WTC11 (cell line): ENCODE results near the gene KLK14. TPM values are rescaled to one million over a fixed set of nuclear protein-coding genes. Genes with fewer than 3 reads are reported as not detected.

ENCODE experiments used
- ATAC-seq: fragments of 200-7000 bp; cut with Tn5 transposase; 2 replicates; pipeline ENCODE4 v1.10.0; 2021; ENCODE audit warnings: mild to moderate bottlenecking, moderate library complexity
- CTCF ChIA-PET: fragments of 300-600 bp; sonication (Branson Sonifier 250); formaldehyde crosslinking; loops from one replicate; lab custom pipeline; 2021; ENCODE audit warnings: antibody characterized with exemption; lab: Charles Lee
- POLR2A ChIA-PET: fragments of 350-600 bp; sonication (Branson Sonifier 250); formaldehyde crosslinking; loops from one replicate; lab custom pipeline; 2021; ENCODE audit warnings: antibody characterized with exemption; lab: Charles Lee
- DNase-seq: peaks from one replicate; pipeline ENCODE4 v3.0.0; 2021; ENCODE audit warnings: low spot score
- H3K27ac Mint-ChIP-seq: 2 replicates; pipeline ENCODE4 v1.8.0; 2021; ENCODE audit warnings: mixed read lengths
- H3K27me3 Mint-ChIP-seq: 2 replicates; pipeline ENCODE4 v1.8.0; 2021; ENCODE audit warnings: low read depth, mild to moderate bottlenecking, moderate library complexity, mixed read lengths
- H3K36me3 Mint-ChIP-seq: 2 replicates; pipeline ENCODE4 v1.8.0; 2021; ENCODE audit warnings: mixed read lengths
- H3K4me1 Mint-ChIP-seq: 2 replicates; pipeline ENCODE4 v1.8.0; 2022; ENCODE audit warnings: mixed read lengths
- H3K4me3 Mint-ChIP-seq: 2 replicates; pipeline ENCODE4 v1.8.0; 2021; ENCODE audit warnings: mild to moderate bottlenecking, moderate library complexity, mixed read lengths
- H3K9me3 Mint-ChIP-seq: 2 replicates; pipeline ENCODE4 v1.8.0; 2021; ENCODE audit warnings: mixed read lengths
- ATF6 ChIP-seq: sonication (generic); formaldehyde crosslinking; IDR thresholded peaks from 2 replicates; pipeline ENCODE4 v1.8.1; 2023; ENCODE audit warnings: mild to moderate bottlenecking, missing genetic modification reagents
- CREM ChIP-seq: sonication (generic); formaldehyde crosslinking; IDR thresholded peaks from 2 replicates; pipeline ENCODE4 v1.8.1; 2022; ENCODE audit warnings: mild to moderate bottlenecking, missing genetic modification reagents, moderate library complexity
- ETV6 ChIP-seq: sonication (generic); formaldehyde crosslinking; IDR thresholded peaks from 2 replicates; pipeline ENCODE4 v1.8.1; 2022; ENCODE audit warnings: mild to moderate bottlenecking, missing genetic modification reagents
- FOXK1 ChIP-seq: sonication (generic); formaldehyde crosslinking; IDR thresholded peaks from 2 replicates; pipeline ENCODE4 v1.8.0; 2022; ENCODE audit warnings: mild to moderate bottlenecking, moderate library complexity, missing genetic modification reagents
- GRHL2 ChIP-seq: fragments of 250-450 bp; sonication (Bioruptor Pico); IDR thresholded peaks from 2 replicates; pipeline ENCODE4 v1.8.0; 2022; ENCODE audit warnings: mild to moderate bottlenecking, moderate library complexity; ENCODE audit not compliant: insufficient replicate concordance, severe bottlenecking
- IRF2 ChIP-seq: sonication (generic); formaldehyde crosslinking; IDR thresholded peaks from 2 replicates; pipeline ENCODE4 v1.8.0; 2022; ENCODE audit warnings: low read depth, missing genetic modification reagents, borderline replicate concordance
- KAT7 ChIP-seq: sonication (generic); formaldehyde crosslinking; IDR thresholded peaks from 2 replicates; pipeline ENCODE4 v1.8.1; 2023; ENCODE audit warnings: missing genetic modification reagents, mild to moderate bottlenecking, borderline replicate concordance
- MXD4 ChIP-seq: fragments of 250-450 bp; sonication (Bioruptor Pico); IDR thresholded peaks from 2 replicates; pipeline ENCODE4 v1.8.0; 2021; ENCODE audit warnings: mild to moderate bottlenecking, moderate library complexity, borderline replicate concordance
- MYBL2 ChIP-seq: sonication (generic); formaldehyde crosslinking; IDR thresholded peaks from 2 replicates; pipeline ENCODE4 v1.8.1; 2023; ENCODE audit warnings: mild to moderate bottlenecking, moderate library complexity, missing genetic modification reagents
- NR1H2 ChIP-seq: sonication (generic); formaldehyde crosslinking; IDR thresholded peaks from 2 replicates; pipeline ENCODE4 v1.9.0; 2021; ENCODE audit warnings: mild to moderate bottlenecking, moderate library complexity, missing genetic modification reagents
- USF1 ChIP-seq: sonication (generic); formaldehyde crosslinking; IDR thresholded peaks from 2 replicates; pipeline ENCODE4 v1.8.0; 2022; ENCODE audit warnings: mild to moderate bottlenecking, missing genetic modification reagents
- USF2 ChIP-seq: sonication (generic); formaldehyde crosslinking; IDR thresholded peaks from 2 replicates; pipeline ENCODE4 v1.8.1; 2023; ENCODE audit warnings: mild to moderate bottlenecking, missing genetic modification reagents, moderate library complexity
- ZNF232 ChIP-seq: sonication (generic); formaldehyde crosslinking; IDR thresholded peaks from 2 replicates; pipeline ENCODE4 v1.8.0; 2022; ENCODE audit warnings: mild to moderate bottlenecking, missing genetic modification reagents
- ZNF263 ChIP-seq: sonication (generic); formaldehyde crosslinking; IDR thresholded peaks from 2 replicates; pipeline ENCODE4 v1.8.1; 2022; ENCODE audit warnings: low read depth, mild to moderate bottlenecking, moderate library complexity, missing genetic modification reagents
- ZNF416 ChIP-seq: fragments of 250-450 bp; sonication (Bioruptor Pico); IDR thresholded peaks from 2 replicates; pipeline ENCODE4 v1.9.0; 2021; ENCODE audit warnings: mild to moderate bottlenecking, inconsistent platforms
- total RNA-seq: library from RNA; stranded (reverse); gene quantifications from 3 replicates; pipeline ENCODE4 v1.2.3, GENCODE V29; 2021
- TF ChIP-seq, protein P1 (sequence below): sonication (generic); formaldehyde crosslinking; IDR thresholded peaks from 2 replicates; pipeline ENCODE4 v1.8.0; 2023; ENCODE audit warnings: missing genetic modification reagents, mild to moderate bottlenecking, borderline replicate concordance
- TF ChIP-seq, protein P2 (sequence below): sonication (generic); formaldehyde crosslinking; conservative IDR thresholded peaks from 2 replicates; pipeline ENCODE4 v1.8.1; 2023; ENCODE audit warnings: mild to moderate bottlenecking, low read depth, missing genetic modification reagents, moderate library complexity
- TF ChIP-seq, protein P3 (sequence below): sonication (generic); formaldehyde crosslinking; IDR thresholded peaks from 2 replicates; pipeline ENCODE4 v1.8.0; 2022; ENCODE audit warnings: missing genetic modification reagents

The KLK14 gene
- total RNA-seq, 1 experiment from 2014 or later = 1.1 TPM

DNA sequence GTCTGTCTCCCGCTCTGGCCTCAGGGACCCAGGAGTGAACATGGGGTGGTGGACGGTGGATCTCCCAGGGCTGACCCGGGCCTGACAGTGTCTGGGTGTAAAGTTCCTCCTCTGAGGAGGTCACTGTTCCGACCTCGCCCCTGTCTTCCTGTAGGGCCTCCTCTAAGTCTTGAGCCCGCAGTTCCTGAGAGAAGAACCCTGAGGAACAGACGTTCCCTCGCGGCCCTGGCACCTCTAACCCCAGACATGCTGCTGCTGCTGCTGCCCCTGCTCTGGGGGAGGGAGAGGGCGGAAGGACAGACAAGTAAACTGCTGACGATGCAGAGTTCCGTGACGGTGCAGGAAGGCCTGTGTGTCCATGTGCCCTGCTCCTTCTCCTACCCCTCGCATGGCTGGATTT lies 42.0 kb upstream of the KLK14 start, which contains the start of gene SIGLEC9:
SIGLEC9 (plus strand) TSS at position 178 of the 400 bp plus-strand sequence; CDS start at position 247, 69 bp downstream.
- Mint-ChIP-seq H3K36me3 (no peaks in the 10 kb centered on the region), H3K9me3 (no peaks in the 10 kb centered on the region), H3K27ac (no peak within 1 kb of the TSS), H3K27me3 (peaks cover 3% of the 10 kb centered on the region; the same call in 1 of the 2 replicates), H3K4me3 (no peak within 1 kb of the TSS), H3K4me1 (no peaks in the 10 kb centered on the region)
- ATAC-seq = no peak
- POLR2A ChIA-PET = no interaction called here
- CTCF ChIA-PET = no interaction called here
- TF ChIP-seq, protein P1, sequence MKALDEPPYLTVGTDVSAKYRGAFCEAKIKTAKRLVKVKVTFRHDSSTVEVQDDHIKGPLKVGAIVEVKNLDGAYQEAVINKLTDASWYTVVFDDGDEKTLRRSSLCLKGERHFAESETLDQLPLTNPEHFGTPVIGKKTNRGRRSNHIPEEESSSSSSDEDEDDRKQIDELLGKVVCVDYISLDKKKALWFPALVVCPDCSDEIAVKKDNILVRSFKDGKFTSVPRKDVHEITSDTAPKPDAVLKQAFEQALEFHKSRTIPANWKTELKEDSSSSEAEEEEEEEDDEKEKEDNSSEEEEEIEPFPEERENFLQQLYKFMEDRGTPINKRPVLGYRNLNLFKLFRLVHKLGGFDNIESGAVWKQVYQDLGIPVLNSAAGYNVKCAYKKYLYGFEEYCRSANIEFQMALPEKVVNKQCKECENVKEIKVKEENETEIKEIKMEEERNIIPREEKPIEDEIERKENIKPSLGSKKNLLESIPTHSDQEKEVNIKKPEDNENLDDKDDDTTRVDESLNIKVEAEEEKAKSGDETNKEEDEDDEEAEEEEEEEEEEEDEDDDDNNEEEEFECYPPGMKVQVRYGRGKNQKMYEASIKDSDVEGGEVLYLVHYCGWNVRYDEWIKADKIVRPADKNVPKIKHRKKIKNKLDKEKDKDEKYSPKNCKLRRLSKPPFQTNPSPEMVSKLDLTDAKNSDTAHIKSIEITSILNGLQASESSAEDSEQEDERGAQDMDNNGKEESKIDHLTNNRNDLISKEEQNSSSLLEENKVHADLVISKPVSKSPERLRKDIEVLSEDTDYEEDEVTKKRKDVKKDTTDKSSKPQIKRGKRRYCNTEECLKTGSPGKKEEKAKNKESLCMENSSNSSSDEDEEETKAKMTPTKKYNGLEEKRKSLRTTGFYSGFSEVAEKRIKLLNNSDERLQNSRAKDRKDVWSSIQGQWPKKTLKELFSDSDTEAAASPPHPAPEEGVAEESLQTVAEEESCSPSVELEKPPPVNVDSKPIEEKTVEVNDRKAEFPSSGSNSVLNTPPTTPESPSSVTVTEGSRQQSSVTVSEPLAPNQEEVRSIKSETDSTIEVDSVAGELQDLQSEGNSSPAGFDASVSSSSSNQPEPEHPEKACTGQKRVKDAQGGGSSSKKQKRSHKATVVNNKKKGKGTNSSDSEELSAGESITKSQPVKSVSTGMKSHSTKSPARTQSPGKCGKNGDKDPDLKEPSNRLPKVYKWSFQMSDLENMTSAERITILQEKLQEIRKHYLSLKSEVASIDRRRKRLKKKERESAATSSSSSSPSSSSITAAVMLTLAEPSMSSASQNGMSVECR = no peak
- TF ChIP-seq, protein P2, sequence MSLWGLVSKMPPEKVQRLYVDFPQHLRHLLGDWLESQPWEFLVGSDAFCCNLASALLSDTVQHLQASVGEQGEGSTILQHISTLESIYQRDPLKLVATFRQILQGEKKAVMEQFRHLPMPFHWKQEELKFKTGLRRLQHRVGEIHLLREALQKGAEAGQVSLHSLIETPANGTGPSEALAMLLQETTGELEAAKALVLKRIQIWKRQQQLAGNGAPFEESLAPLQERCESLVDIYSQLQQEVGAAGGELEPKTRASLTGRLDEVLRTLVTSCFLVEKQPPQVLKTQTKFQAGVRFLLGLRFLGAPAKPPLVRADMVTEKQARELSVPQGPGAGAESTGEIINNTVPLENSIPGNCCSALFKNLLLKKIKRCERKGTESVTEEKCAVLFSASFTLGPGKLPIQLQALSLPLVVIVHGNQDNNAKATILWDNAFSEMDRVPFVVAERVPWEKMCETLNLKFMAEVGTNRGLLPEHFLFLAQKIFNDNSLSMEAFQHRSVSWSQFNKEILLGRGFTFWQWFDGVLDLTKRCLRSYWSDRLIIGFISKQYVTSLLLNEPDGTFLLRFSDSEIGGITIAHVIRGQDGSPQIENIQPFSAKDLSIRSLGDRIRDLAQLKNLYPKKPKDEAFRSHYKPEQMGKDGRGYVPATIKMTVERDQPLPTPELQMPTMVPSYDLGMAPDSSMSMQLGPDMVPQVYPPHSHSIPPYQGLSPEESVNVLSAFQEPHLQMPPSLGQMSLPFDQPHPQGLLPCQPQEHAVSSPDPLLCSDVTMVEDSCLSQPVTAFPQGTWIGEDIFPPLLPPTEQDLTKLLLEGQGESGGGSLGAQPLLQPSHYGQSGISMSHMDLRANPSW = no peak
- TF ChIP-seq IRF2 (CRISPR knock-in tag) (no peak), MYBL2 (CRISPR knock-in tag) (no peak), FOXK1 (CRISPR knock-in tag) (no peak), MXD4 (CRISPR knock-in tag) (no peak), ATF6 (CRISPR knock-in tag) (no peak), KAT7 (CRISPR knock-in tag) (no peak), NR1H2 (CRISPR knock-in tag) (no peak), GRHL2 (CRISPR knock-in tag) (no peak), ZNF263 (CRISPR knock-in tag) (no peak), CREM (CRISPR knock-in tag) (no peak), USF1 (CRISPR knock-in tag) (no peak)
- no peak for DNase-seq

- Mint-ChIP-seq H3K4me3 (no peak overlapping the region), H3K36me3 (no peaks in the 10 kb centered on the region), H3K27me3 (peaks cover 3% of the 10 kb centered on the region; the same call in 1 of the 2 replicates), H3K4me1 (no peaks in the 10 kb centered on the region), H3K27ac (no peak overlapping the region), H3K9me3 (no peaks in the 10 kb centered on the region)
- ChIA-PET POLR2A (no interaction called here), CTCF (no interaction called here)
- ATAC-seq (no peak), DNase-seq (no peak)
- TF ChIP-seq USF2 (CRISPR knock-in tag) = no peak
- TF ChIP-seq ZNF232 (CRISPR knock-in tag) = no peak
- no peak for TF ChIP-seq ETV6 (CRISPR knock-in tag)
- no peak for TF ChIP-seq ZNF416 (CRISPR knock-in tag)
- TF ChIP-seq, protein P3, sequence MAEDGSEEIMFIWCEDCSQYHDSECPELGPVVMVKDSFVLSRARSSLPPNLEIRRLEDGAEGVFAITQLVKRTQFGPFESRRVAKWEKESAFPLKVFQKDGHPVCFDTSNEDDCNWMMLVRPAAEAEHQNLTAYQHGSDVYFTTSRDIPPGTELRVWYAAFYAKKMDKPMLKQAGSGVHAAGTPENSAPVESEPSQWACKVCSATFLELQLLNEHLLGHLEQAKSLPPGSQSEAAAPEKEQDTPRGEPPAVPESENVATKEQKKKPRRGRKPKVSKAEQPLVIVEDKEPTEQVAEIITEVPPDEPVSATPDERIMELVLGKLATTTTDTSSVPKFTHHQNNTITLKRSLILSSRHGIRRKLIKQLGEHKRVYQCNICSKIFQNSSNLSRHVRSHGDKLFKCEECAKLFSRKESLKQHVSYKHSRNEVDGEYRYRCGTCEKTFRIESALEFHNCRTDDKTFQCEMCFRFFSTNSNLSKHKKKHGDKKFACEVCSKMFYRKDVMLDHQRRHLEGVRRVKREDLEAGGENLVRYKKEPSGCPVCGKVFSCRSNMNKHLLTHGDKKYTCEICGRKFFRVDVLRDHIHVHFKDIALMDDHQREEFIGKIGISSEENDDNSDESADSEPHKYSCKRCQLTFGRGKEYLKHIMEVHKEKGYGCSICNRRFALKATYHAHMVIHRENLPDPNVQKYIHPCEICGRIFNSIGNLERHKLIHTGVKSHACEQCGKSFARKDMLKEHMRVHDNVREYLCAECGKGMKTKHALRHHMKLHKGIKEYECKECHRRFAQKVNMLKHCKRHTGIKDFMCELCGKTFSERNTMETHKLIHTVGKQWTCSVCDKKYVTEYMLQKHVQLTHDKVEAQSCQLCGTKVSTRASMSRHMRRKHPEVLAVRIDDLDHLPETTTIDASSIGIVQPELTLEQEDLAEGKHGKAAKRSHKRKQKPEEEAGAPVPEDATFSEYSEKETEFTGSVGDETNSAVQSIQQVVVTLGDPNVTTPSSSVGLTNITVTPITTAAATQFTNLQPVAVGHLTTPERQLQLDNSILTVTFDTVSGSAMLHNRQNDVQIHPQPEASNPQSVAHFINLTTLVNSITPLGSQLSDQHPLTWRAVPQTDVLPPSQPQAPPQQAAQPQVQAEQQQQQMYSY = no peak
Observed at GRCh38 chr19:51124216-51124615, 41.5 kb upstream of the KLK14 start.
